ENCODE results near the gene SLC25A51.

SLC25A51 gene

GRCh38 chr9:37928552-37929430 is 24.9 kb upstream of the SLC25A51 start:
- no peak for TF ChIP-seq CTCF (IDR thresholded peaks at IDR 0.05; ENCODE audit: extremely low read depth, insufficient read depth, missing control alignments)
- no peak for DNase-seq (ENCODE audit: low spot score)
- in situ Hi-C loops (cut with MboI; ENCODE audit: low pct_unique_long_range_greater_than_20kb, low sequenced_read_pairs, unreplicated experiment): loop anchor here (10.0 kb wide), 1 partner anchor 236 kb away; no protein-coding TSS in a partner anchor

DNA sequence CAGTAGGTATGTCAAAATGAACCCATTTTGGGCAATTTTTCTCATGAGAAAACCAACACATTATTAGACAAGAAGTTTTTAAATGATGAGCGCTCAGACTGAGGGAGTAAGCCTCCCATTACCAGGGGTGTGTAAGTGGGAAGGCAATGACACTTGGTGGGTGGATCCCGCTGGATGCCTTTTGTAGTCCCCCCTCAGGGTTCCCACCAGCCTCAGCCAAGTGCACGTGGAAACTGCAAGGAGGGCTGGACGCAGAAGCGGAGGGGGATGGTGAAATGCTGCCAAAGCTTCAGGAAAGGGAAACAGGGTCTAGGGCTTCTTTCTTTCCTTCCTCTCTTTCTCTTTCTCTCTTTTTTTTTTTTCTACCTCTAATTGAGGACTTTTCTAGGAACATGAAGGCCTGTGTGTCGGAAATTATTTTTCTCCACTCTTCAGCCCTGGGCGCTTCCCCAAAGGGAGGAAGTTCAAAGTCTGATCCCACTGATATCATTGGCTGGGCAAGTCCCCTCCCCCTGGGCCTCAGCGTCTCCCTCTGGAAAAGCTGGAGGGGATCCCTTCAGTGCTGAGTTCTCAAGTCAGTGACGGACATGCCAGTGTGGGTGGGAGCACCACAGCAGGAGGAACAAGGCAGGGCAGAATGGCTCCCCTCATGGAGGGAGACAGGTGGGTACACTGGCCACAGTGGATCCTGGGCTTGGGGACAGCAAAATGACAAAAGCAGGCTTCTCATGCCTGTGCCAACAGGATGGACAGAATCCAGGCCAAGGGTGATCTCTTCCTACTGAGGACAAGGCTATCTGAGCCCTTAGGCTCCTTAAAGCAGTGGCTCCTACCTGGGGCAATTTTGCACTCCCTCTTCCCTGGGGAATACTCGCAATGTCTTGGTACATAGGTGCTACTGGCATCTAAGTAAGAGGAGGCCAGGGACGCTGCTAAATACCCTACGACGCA is 23.9 kb upstream of the SLC25A51 start:
- DNase-seq (ENCODE audit: low spot score): no peak
- in situ Hi-C loops (cut with MboI; ENCODE audit: low pct_unique_long_range_greater_than_20kb, low sequenced_read_pairs, unreplicated experiment): loop anchor here (10.0 kb wide), 1 partner anchor 237 kb away; no protein-coding TSS in a partner anchor
- TF ChIP-seq CTCF (IDR thresholded peaks at IDR 0.05; ENCODE audit: extremely low read depth, insufficient read depth, missing control alignments): no peak

DNA sequence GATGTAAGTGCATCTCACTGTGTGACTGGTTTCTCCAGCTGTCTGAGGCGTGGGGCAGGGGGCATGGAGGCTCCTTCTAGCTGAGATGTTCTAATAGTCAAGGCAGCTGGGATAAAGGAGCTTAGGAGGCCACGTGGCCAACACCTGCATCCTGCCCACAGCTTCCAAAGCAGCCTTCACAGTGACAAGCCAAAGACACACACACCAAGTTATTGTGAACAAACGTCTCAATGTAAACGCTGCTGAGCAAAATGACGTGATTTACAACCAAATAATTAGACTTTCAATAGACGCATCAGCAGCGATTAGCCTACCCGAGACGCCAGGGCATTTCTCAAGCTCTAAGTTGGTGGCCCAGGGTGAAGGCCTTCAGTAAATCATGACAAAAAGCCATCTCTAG is 23.2 kb upstream of the SLC25A51 start:
- in situ Hi-C loops (cut with MboI; ENCODE audit: low pct_unique_long_range_greater_than_20kb, low sequenced_read_pairs, unreplicated experiment): loop anchor here (10.0 kb wide), 1 partner anchor 238 kb away; no protein-coding TSS in a partner anchor
- no peak for TF ChIP-seq CTCF (IDR thresholded peaks at IDR 0.05; ENCODE audit: extremely low read depth, insufficient read depth, missing control alignments)
- no peak for DNase-seq (ENCODE audit: low spot score)

DNA sequence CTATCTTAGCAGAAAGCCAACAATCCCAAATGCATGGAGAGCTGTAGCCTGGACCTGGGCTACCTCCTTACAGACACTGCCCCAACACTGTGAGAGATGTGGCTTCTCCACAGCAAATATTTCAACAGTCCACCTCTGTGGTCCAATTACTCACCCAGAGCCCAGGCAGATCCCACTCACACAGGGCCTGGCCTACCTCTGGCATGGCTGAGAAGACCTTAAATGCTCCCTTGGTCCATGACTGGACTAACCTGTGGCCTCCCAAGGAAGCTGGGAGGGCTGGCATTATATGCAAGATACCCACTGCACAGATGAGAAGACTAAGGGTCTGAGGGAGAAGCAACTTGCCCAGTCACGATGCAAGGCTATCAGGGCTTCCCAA is 22.8 kb upstream of the SLC25A51 start:
- in situ Hi-C loops (cut with MboI; ENCODE audit: low pct_unique_long_range_greater_than_20kb, low sequenced_read_pairs, unreplicated experiment): loop anchor here (10.0 kb wide), 1 partner anchor 238 kb away; no protein-coding TSS in a partner anchor
- no peak for TF ChIP-seq CTCF (IDR thresholded peaks at IDR 0.05; ENCODE audit: extremely low read depth, insufficient read depth, missing control alignments)
- no peak for DNase-seq (ENCODE audit: low spot score)

DNA sequence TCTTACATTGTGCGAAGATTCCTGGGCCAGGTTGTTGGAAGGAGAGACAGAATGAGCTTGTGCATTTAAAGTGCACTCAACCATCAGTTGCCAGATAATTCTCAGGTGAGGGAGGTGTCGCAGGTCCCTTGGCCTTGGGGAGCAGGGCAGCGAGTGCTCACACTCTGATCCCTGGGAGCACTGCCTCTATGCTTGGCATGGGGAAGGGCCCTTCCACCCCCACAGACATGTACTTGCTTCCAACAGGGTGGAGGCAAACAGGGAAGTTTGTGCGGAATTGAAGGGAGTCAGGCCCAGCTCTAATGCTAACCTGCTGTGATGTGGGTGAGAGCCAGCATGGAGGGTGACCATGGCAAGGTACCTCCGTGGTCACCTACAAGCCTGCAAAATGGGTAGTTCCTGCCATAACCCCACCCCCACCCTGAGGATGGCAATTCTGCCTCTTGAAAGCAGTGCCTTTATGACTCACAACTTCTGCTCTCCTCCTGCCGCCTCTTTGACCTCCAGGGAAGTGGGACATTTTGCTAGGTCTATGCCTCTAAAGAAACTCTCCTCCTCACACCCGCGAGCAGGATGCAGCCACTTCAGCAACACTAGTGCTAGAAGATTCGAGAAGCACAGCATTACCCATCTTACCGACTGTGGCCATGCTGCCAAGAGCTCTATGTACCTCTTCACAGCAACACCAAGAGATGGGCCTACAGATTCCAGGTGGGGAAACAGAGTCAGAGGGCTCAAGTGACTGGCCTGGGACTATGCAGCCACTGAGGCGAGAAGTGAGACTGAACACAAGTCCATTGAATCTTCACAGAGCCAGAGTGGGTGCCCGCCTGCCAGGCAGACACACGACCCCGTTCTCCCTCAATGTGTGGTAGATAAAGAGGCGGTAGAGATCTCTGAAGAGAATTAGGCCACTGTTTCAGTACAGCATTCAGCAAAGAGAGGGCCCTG is 22.1 kb upstream of the SLC25A51 start:
- TF ChIP-seq CTCF (IDR thresholded peaks at IDR 0.05; ENCODE audit: extremely low read depth, insufficient read depth, missing control alignments): no peak
- DNase-seq (ENCODE audit: low spot score): no peak
- in situ Hi-C loops (cut with MboI; ENCODE audit: low pct_unique_long_range_greater_than_20kb, low sequenced_read_pairs, unreplicated experiment): loop anchor here (10.0 kb wide), 1 partner anchor 239 kb away; no protein-coding TSS in a partner anchor
